PFSK-1 (cell line): Measurements from ENCODE around the gene RALGPS2.

Experiments
- FOXP2 ChIP-seq: optimal IDR thresholded peaks from 2 replicates; pipeline ENCODE3; 2011; ENCODE audit warnings: borderline replicate concordance, control low read depth, inconsistent platforms; ENCODE audit not compliant: insufficient read depth; ENCODE audit errors: extremely low read length, extremely low read depth
- POLR2AphosphoS5 ChIP-seq: IDR thresholded peaks from 2 replicates; pipeline ENCODE4 v1.6.1; 2012; ENCODE audit warnings: low read depth, mild to moderate bottlenecking, control low read depth, low read length, moderate library complexity
- SIN3A ChIP-seq: IDR thresholded peaks from 2 replicates; pipeline ENCODE4 v1.6.1; 2012; ENCODE audit warnings: mild to moderate bottlenecking, low read length, moderate library complexity, borderline replicate concordance; ENCODE audit not compliant: insufficient read depth
- TAF1 ChIP-seq: IDR thresholded peaks from 2 replicates; pipeline ENCODE4 v1.6.1; 2012; ENCODE audit warnings: low read length, control low read depth, borderline replicate concordance; ENCODE audit not compliant: insufficient read depth
- TF ChIP-seq, protein P1 (sequence below), 2 experiments: IDR thresholded peaks; 2 replicates each; pipeline versions ENCODE4 v1.6.1 to v1.8.0; 2011 to 2012; ENCODE audit warnings: low read depth in 2 of 2, low read length in 2 of 2, control low read depth in 1 of 2, inconsistent platforms in 1 of 2, mild to moderate bottlenecking in 1 of 2, moderate library complexity in 1 of 2; ENCODE audit not compliant: insufficient read depth in 1 of 2

Gene RALGPS2

DNA sequence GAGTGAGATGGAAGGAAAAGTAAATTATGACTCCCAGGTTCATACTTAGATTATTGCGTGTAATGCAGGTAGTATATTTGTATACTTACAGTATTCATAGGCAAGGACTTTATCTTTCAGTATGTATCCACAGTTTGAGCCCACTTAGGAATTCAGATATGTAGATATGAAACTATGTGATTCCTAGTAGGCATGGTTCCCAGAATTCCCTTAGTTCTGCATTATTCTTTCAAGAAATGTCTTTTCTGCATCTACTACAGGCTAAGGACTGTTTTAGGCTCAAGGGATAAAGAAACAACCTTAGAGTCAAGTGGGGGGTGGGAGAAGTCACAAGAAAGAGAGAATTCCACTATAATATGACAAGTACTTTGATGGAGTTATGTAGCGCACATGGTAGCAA is 132.1 kb downstream of the RALGPS2 start:
- TF ChIP-seq, protein P1, sequence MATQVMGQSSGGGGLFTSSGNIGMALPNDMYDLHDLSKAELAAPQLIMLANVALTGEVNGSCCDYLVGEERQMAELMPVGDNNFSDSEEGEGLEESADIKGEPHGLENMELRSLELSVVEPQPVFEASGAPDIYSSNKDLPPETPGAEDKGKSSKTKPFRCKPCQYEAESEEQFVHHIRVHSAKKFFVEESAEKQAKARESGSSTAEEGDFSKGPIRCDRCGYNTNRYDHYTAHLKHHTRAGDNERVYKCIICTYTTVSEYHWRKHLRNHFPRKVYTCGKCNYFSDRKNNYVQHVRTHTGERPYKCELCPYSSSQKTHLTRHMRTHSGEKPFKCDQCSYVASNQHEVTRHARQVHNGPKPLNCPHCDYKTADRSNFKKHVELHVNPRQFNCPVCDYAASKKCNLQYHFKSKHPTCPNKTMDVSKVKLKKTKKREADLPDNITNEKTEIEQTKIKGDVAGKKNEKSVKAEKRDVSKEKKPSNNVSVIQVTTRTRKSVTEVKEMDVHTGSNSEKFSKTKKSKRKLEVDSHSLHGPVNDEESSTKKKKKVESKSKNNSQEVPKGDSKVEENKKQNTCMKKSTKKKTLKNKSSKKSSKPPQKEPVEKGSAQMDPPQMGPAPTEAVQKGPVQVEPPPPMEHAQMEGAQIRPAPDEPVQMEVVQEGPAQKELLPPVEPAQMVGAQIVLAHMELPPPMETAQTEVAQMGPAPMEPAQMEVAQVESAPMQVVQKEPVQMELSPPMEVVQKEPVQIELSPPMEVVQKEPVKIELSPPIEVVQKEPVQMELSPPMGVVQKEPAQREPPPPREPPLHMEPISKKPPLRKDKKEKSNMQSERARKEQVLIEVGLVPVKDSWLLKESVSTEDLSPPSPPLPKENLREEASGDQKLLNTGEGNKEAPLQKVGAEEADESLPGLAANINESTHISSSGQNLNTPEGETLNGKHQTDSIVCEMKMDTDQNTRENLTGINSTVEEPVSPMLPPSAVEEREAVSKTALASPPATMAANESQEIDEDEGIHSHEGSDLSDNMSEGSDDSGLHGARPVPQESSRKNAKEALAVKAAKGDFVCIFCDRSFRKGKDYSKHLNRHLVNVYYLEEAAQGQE (IDR thresholded peaks at IDR 0.05; ENCODE audit: insufficient read depth in 1 of 2, low read depth in 2 of 2, low read length in 2 of 2), result no peak
- TF ChIP-seq POLR2AphosphoS5 (no peak), FOXP2 (no peak), TAF1 (no peak), SIN3A (no peak)

DNA sequence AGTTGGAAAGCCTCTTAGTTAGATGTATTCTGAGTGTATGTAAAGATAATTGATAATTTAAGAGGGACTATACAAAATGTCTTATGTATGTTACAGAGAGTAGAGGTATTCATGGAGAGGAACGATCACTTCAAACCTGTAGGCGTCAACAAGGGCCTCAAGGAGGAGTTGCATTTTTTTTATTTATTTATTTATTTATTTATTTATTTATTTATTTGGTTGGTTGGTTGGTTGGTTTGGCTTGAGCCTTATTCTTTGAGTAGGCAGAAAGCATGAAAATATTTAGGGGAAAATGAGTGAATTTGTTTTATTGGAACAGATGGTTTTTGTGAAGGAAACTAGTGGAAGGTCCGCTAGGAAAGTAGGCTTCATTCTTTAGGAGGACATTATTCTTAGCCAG is 137.4 kb downstream of the RALGPS2 start:
- TF ChIP-seq FOXP2, result no peak
- TF ChIP-seq POLR2AphosphoS5, result no peak
- TF ChIP-seq SIN3A, result no peak
- TF ChIP-seq, protein P1 (IDR thresholded peaks at IDR 0.05; ENCODE audit: insufficient read depth in 1 of 2, low read depth in 2 of 2, low read length in 2 of 2), result no peak
- TF ChIP-seq TAF1, result no peak

DNA sequence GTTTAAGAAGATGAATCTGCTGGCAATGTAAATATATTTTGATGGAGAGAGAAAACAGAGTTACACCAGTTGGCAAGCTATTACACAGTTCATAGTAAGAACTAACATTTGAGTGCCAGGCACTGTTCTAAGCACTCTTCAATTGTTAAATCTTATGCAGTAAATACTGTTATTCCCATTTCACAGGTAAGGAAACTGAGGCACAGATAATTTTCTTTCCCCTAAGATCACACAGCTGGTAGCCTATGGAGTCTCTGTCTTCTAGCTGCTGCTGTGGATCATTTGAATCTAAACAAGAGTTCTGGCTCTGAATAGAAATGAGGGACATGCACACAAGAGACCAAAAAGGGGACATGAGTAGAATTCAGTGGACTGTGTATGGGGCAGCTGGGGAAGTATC is 137.8 kb downstream of the RALGPS2 start:
- TF ChIP-seq, protein P1 (IDR thresholded peaks at IDR 0.05; ENCODE audit: insufficient read depth in 1 of 2, low read depth in 2 of 2, low read length in 2 of 2), result no peak
- TF ChIP-seq POLR2AphosphoS5 (no peak), TAF1 (no peak), FOXP2 (no peak), SIN3A (no peak)

- TF ChIP-seq SIN3A, result no peak
- no peak for TF ChIP-seq POLR2AphosphoS5
- no peak for TF ChIP-seq FOXP2
These were observed 139.3 kb downstream of the RALGPS2 start for GRCh38 chr1:178864326-178864725.

GRCh38 chr1:178867670-178868069 is 142.6 kb downstream of the RALGPS2 start:
- TF ChIP-seq, protein P1 (IDR thresholded peaks at IDR 0.05; ENCODE audit: insufficient read depth in 1 of 2, low read depth in 2 of 2, low read length in 2 of 2), result no peak
- TF ChIP-seq FOXP2 (no peak), SIN3A (no peak), POLR2AphosphoS5 (no peak), TAF1 (no peak)
